ENCODE measurements around the gene NME9.

The NME9 gene

DNA sequence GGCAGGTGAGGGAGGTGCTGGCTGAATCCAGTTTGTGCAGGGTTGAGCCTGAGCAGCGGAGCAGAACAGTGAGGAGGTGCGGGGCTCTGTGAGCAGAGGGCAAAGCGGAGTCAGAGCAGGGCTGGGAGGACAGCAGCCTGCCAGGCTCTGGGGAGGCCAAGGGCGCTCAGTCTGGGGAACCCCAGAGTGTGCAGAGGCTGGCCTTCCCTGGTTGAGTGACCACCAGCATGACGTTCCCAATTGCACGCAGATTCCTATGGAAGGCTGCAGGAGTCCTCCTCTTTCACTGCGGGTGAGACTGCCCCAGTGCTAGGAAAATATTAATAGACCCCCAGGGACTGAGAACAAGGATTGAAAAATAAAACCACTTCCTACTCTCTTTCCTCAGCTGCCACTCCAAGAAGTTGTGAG is 31.9 kb upstream of the NME9 start:
- peak; percentile 32 for DNase-seq

DNA sequence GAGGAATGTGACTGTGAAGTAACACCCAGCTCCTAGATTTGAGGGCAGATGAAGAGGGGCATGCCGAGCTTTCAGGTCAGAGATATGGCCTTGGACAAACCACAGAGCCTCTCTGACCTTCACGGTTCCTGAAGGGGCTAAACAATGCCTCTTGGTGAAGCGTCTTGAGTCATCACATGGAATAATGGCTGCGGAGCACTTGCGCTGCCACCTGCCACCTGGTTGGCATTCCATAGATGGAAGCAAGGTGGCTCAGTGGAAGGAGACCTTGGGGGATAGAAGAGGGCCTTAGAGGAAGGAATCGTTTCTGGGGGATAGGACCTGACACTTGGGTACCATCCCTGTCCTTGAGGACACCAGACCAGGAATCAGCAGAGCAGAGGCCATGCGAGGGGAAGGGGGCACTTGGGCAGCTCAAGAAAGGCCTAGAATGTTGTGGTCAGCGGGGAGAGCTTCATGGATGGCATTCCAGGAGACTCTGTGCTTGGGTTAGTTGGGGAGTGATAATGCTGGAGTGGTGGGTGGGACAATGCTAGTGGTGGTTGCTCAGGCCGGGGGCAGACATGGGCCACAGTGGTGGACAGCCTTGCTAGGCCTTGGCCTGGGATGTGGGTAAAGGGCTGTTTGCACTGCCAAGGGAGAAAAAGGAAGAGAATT is 31.3 kb upstream of the NME9 start:
- no peak for DNase-seq

DNA sequence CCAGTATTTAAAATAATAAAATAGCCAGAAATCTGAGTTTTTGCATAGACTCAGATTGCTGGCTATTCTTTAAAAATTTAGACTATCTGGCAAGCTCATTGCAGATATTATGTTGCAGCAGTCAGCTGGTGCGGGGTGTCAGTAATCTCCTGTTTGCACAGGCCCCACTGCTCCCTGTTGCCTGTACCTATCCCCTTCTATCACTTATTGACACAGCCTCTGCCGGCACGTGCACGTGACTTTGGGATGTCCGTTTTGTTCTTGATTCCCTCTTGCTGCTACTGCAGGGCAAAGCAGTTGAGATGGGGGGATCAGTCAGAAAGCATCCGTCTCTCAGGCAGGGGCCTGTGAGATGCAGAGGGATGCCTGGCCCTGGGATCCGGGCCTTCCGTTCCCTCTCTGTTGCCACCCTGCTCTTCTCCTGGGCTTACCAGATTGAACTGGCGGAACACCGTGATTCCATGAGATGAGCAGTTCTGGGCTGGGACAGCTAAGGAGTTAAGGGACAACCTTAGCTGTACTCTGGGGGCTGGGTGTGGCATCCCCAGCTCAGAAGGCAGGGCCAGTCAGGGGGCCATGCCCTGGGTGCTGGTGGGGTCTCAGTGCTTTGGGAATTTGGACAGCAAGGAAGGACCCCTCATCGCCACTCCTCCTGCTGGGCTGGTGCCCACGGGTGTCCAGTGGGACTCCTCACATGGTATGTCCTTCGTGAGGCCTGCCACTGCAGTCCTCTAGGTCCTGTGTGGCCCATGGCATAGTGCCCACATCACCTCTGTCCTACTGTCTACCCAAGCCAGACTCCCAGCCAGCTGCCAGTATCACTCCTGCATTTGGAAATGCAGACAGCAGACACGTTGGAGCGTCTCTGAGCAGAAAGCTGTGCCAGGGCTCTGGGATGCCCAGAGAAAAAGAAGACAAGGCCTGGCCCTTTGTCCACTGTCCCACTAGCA is 30.5 kb upstream of the NME9 start:
- no peak for DNase-seq

DNA sequence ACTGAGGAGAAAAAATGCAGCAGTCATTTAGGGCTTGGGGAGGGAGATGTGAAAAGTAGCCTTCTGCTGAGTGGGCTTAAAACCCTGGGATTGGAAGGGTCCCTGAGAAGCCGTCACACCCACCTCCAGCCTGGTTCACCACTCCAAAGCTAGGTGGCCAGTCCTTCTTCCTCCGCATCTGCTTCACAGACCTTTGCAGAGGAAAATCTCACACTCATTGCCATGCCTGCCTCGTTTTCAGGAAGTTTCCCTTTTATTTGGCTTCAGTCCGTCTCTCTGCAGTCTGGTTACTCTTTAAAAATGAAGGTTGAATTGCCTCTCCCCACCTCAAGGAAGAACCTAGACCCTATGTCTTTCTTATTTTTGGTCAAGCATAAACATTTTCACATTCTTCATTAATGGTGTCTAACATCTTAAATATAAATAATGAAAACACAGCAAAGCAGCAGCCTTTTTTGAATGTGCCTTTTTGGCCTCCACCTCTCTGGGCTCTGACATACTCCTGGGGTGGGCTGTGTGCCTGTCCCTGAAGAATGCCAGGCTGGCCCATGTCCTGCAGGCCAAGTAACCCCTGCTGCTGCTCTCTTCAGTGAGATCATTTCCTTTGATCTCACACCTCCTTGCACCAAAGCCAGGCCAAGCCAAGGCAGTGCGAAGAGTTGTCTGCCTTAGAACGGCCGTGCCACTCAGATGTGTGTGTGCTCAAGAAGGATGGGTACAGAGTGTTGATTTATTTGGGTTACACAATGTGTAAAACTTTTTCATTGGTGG is 29.7 kb upstream of the NME9 start:
- no peak for DNase-seq

DNA sequence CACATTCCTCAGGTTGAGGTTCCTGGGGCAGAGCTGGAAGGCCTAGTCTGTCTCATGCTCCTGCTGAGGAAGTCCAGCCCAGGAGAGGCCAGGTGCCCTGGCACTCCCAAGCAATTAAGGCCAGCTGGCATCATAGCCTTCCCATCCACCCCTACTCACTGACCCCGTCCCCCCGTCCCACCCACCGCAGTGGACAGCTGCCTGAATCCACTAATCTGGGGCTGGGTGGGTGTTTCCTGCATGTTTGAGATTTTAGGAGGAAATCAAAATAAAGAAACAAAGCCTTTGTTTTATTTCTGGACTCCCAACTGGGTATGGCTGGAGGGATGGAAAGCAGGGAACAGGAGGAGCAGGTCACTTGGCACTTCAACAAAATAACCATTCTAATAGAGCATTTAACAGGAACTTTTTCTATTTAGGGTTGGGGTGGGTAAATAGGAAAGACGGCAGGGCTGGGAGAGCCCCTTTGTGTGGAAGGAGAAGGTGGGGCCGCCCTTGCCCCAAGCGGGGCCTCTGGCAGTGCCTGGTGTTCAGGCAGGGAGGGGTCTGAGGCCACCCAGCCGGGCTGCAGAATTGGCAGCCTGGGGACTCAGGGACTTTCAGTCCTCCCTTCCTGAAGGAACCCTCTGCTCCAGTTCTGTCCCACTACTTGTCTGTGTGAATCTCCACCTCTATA is 27.2 kb upstream of the NME9 start:
- DNase-seq: no peak

DNA sequence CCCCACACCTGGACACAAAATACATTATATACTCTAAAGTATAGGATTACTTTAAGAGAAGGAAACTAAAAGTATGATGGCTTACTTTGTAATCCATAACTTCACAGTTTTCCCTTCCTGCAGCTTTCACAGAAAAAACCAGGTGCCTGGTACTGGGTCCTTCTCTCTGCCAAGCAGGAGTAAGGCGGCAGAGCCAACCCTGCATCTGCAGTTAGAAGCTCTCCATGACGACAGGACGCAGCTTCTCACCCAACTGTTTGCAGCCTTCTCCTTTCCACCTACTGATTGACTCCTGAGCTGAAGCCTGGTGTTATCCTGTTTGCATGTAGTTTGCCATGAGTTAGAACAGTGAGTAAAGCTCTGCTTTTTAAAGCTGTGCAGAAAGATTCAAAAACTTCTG is 25.4 kb upstream of the NME9 start:
- DNase-seq: peak; percentile 12

DNA sequence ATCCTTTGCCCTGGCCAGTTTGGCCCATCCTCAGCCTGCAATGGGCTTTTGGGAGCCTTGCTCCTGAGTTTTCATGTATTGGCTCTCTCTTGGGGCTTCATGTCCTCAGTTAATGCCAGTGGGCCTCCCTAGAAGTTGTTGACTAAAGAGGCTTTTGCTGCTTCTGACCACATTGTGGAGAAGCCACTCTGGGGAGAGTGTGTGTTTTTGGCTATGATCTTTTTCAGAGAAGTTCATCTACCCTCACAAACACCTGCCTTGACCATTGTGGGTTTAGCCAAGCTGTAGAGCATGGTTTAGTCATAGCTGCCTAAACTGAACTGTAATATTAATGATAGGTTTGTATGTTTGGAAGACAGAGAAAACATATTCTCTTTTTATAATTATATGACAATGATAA is 24.7 kb upstream of the NME9 start:
- no peak for DNase-seq

DNA sequence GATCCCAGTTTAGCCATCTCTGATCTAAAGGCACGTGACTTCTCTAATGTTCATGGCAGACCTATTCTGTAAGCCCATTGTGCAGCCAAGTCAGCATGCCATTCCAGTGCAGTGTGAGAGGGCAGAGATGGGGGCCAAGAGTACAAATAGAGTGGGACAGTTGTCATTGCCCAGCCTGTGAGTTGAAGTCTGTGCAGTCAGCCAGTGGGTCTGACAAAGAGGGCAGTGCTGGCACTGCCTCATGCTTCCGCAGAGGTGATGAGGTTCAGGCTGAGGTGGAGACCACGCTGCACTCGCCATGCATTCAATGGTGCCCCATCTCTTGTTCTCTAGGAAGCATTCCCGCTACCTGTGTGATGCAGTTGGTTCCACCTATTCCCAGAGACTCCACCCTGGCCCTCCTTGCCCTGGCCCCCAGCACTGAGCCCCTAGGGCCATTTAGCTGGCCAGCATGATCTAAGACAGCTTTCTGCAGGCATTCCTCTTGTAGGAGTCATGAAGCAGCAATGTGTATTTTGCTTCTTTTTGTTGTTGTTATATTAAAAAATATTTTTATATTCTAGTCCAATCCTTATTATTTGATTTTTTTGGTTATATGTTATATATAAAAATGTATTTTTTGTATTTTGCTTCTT is 22.4 kb upstream of the NME9 start:
- peak; percentile 72 for DNase-seq

DNA sequence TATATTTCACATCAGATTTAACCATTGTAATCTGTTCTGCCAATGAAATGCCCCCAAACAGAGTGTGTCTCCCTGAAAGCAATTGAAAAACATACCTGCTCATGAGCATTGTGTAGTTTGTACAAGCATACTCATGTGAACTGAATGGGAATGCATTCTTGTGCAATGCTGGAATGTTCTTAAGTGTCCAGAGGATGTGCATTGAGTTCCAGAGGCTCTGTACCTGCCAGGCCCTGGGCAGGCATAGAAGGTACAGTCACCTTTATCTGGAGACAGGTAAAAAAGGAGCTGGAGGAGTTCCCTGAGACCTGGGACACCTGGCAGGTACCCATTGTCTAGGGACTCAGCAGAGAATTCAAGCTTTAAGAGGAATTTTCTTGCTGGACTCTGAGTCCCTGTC is 21.5 kb upstream of the NME9 start:
- DNase-seq: no peak

DNA sequence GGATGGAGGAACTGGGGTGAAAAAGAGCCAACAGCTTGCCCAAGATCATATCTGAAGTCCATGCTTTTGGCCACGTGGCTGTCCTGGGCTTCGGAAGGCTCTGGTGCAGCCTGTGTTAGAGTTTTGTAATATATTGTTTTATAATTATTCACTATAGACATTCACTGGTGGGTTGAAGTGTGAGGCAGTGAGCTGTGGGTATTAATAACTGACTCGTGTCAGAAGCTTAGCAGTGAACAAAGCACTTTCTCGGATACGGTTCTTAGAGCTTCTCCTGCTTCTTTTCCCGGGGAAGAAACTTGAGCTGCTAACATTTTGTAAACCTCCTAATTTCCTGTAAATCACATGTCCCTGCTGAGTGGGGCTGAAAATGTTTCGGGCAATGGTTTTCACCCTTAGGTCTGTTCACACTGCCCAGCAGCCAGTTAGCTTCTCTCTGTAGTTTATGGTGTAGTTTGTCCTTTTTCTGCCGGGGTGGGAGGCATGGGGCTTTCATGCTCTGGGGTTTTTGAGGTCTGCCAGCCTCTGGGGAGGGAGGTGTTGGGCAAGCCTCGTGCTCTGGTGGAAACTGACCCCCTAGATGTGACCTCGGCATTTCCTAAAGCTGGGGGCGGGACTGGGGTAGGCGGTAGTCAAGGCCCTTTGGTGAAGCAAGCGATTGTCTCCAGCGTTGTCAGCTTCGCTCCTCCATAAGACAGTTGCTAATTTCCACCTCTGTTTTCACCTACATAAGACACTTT is 20.4 kb upstream of the NME9 start:
- DNase-seq: peak; percentile 31

DNA sequence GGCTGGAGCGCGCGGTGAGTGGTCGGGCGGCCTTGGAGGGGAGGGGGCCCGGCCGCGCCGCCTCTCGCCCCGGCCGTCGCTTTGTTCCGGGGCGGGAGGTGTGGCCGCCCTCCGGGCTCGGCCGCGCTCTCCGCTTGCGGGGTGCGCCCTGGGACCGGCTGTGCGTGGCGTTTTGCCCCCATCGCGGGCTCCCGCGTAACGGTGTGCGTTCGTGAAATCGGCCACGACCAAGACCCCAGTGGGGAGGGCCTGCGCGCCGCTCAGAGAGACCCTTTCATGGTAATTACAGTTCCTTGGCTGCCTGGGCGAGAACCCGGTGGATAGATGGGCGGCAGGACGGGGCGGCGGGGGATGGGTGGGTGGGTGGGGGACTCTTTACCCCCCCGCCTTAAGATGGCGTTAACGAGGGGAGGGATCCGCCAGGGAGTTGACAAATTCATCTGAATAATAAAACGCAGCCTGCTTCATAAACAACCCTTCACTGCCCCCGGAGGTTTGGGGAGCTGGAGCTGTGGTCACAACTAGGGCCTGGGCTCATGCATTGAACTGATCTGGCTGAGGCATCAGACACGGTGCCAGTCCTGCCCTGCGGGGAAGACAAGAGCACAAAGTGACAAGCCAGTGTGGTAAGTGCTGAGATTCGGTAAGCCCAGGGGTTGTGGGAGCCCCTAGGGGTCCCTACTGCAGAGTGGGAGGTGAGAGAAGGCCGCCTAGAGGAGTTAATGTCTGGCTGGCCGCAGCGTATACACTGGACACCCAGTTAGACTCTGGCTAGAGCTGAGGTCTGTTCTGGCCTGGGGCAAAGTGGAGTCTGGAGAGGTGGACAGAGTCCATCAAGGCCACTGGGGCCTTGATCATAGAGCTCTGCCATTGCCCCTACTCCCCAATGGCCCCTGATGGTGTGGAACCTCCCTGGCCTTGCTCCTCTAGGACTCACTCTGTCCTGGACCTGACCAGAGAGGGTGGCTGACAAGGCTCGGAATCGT is 19.4 kb upstream of the NME9 start:
- DNase-seq: peak; percentile 67

DNA sequence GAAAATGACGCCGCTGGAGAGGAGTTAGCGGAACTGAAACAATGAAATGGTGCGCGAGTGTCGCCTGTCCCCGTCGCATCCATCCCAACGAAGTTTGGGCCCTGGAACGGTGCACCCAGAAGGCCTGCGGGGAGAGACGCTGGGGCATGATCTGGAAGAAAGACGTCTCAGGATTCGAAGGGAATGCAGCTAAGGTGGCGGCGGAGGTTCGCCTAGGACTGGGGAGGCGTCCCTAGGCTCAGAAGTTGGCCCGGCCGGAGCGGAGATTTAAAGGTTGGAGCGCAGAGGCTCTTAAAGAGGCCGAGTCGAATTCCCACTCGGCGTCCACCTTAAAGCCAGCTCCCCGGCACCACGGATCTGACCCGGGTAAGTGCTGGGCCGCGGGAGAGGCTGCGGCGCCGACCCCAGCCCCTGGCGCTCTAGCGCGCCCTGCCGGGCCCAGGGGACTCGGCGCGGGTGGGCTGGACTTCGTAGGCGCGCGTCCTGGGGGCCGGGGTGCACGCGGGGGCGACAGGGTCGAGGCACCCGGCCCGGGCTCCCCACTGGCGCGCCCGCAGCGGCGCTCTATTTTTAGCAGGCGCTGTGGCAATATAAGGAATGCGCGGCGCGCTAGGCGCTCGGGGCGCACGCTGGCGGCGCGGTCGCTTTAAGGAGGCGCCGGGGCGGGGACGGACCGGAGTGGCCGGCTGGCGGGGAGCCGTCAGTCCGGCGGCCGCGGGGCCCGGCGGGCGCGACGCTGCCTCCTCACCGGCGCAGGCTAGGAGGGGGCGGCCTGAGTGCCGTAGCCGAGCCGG is 18.5 kb upstream of the NME9 start, which contains the start of gene MRAS:
Gene MRAS (plus strand): TSS at position 620 of the 794 bp plus-strand sequence. CDS start 24,305 bp downstream, outside the sequence.
- peak; percentile 92 for DNase-seq

DNA sequence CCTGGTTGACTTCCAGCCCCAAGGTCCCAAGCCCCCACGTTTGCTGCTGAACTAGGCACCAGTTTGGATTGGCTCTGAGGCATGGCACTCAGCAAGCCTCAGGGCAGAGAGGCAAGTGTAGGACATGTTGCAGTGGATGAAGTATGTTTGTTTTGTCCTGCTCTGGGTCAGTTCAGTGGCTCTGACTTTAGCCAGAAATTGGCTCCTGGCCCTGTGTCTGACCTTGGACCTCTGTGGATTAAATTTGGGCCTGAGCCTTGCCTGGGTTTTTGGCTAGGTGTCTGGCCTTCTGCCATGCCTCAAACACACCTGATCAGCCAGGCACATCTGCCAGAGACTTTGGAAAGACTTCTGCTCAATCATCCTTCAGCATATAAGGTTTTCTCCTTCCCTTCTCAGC is 15.1 kb upstream of the NME9 start:
- DNase-seq: no peak

DNA sequence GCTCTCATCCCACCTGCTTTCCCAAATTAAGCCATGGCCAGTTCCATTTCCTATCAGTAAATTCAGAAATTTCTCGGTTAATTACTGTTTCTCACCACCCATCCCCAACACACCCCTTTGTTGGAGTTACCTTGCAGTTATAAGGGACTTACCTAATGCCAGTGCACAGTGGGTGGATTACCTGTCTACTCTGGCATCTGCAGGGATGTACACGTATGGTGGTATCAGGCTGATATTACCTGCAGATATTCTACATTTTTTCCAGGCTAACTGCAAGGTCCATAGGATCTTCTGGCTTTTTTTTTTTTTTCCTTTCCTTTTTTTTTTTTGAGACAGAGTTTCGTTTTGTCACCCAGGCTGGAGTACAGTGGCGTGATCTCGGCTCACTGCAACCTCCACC is 10.9 kb upstream of the NME9 start:
- no peak for DNase-seq

DNA sequence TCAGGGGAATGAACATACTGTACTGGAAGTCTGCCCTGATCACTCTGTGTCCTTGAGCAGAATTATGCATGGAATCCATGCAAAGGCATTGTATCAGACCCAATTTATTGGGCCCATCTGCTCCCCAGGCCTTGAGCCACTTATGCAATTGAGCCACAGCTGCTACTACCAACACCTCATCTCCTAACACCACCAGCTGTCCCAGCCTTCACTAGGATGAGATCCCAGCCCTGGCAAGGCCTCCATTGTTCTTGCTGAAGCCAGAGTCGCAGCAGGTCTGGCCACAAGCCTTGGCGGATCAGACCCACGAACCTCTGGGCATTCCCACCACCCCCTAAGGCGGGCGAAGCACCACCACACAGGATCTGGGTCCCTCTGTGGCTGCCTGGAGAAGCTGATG is 9.2 kb upstream of the NME9 start:
- no peak for DNase-seq

DNA sequence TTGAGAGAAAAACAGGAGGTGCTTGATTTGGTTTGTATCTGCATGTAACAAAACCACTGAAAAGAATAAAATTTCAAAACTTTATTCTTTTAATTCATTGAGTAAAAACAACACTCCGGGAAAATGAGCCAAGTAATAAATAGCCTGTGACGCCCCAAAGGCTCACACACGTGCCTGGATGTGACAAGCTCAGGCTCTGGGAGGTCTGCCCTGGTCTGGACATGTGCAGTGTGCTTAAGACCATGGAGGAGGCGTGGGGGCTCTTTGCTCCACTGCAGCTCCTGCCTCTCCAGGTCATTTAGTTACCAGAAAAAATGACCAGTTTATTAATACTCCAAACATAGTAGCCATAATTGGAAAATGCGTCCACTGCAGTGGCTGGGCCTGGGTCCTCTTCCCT is 8.6 kb upstream of the NME9 start:
- no peak for DNase-seq

DNA sequence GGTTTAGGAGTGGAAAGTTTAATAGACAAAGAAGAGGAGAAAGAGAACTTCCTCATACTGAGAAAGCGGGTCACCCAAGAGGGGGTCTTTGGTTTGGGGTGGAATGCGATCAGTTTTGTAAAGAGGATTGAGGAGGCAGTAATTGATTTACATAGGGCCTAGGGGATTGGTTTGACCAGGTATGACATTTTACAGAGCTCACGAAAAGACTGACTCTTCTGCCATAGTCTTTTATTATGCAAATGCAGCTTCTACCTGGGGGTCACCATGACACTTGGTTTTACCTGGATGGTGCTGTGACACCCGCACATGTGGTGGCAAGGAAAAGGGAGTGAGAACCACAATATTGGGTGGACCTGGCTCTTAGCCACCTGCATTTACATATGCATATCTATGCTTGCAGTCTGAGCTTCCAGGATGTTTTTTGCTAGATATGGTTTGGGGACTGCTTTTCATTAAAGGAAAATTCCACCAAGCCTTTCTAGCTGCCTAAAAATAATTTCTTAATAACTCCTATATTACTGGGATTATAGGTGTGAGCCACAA is 6.9 kb upstream of the NME9 start:
- no peak for DNase-seq

DNA sequence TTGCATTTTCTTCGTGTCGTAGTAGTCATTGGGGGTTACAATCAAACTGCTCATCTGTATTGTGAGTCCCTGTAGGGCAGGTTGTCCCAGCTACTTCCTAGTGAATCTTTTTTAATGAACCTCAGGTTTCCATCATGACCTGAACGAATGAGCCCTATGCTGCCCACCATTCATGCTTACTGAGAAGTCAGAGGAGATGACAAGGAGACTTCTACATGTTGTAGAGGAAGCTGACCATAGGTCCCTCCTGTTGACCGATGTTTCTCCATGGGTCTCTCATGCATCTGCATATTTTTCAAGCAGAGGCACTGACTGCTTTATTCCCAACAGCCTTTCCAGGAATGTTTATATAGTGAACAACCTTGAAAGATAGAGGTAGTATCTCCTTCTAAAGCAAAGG is 5.0 kb upstream of the NME9 start:
- DNase-seq: no peak

DNA sequence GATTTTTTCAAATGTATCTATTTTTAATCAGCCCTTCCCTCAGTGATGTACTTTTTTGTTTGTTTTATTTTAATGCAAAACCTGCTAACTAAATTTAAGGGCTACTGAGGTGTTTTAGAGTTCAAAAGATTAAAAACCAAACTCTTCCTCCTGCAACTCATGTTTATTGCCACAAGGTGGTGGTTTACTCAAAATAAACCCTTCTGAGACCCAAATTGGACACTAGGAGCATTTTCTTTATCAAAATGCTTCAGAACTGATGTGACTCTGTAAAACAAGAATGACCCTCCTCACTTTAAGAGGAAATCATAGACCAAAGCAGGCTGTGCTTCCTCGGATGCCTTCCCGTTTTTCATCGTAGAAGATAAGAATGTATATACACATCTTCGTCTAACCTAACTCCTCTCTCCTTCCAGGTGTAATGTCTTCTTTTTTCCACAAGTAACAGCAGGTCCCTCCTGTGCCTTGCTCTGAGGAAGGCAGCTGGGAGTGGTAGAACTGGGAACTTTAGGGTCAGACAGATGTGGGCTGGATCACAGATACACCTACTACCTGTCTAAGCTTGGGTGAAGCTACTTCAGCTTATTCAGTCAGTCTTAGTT is 2.9 kb upstream of the NME9 start:
- DNase-seq: no peak
